B cell (primary cell): Measurements from ENCODE around the gene DSG1. TPM values are rescaled to one million over a fixed set of nuclear protein-coding genes. Genes with fewer than 3 reads are reported as not detected.

Experiments
- ATAC-seq: fragments of 200-7000 bp; cut with Tn5 transposase; one replicate; pipeline ENCODE4 v1.10.0; 2021; ENCODE audit warnings: low read depth, mild to moderate bottlenecking, moderate number of reproducible peaks, moderate library complexity
- CTCF ChIA-PET: fragments of 350-600 bp; sonication (Branson Sonifier 250); formaldehyde crosslinking; loops from one replicate; lab custom pipeline; 2021; ENCODE audit warnings: antibody characterized with exemption, inconsistent platforms; lab: Charles Lee
- POLR2A ChIA-PET: fragments of 350-600 bp; sonication (Branson Sonifier 250); formaldehyde crosslinking; loops from one replicate; lab custom pipeline; 2021; ENCODE audit warnings: antibody characterized with exemption; lab: Charles Lee
- DNase-seq: peaks from one replicate; pipeline ENCODE4 v3.0.0; 2013
- H2AFZ ChIP-seq: 2 replicates; pipeline ENCODE4 v1.6.1; 2012; ENCODE audit warnings: mild to moderate bottlenecking, low read depth, low read length; ENCODE audit not compliant: insufficient read depth, poor library complexity, severe bottlenecking
- H3K27ac ChIP-seq, 2 donors: 1 replicate in 1 of 2; 2 replicates in 1 of 2; pipeline ENCODE4 v1.5.1; 2012 to 2013; ENCODE audit warnings: low read length in 2 of 2, mild to moderate bottlenecking in 2 of 2, moderate library complexity in 1 of 2
- H3K27me3 ChIP-seq, 4 experiments: fragments of 200-600 bp in 1 of 4; sonication (generic) in 1 of 4; replicated peaks in 1 of 4; 1 replicate in 2 of 4; 2 replicates in 2 of 4; pipeline versions ENCODE4 v1.6.1 to v1.7.0; 2013 to 2016; ENCODE audit warnings: low read length in 3 of 4, mild to moderate bottlenecking in 2 of 4, mixed read lengths in 1 of 4, moderate library complexity in 1 of 4; ENCODE audit not compliant: insufficient read depth in 4 of 4, control insufficient read depth in 3 of 4; ENCODE audit errors: control extremely low read depth in 1 of 4
- H3K36me3 ChIP-seq, 2 experiments: replicated peaks in 1 of 2; 1 replicate in 1 of 2; 2 replicates in 1 of 2; pipeline versions ENCODE4 v1.6.1 to v1.7.1; 2013; ENCODE audit warnings: low read length in 1 of 2; ENCODE audit not compliant: insufficient read depth in 2 of 2, control insufficient read depth in 1 of 2; ENCODE audit errors: control extremely low read depth in 1 of 2, extremely low read depth in 1 of 2
- H3K4me1 ChIP-seq, 2 donors: fragments of 200-600 bp in 1 of 2; sonication (generic) in 1 of 2; 1 replicate in 1 of 2; 2 replicates in 1 of 2; pipeline versions ENCODE4 v1.5.1 to v1.6.1; 2013 to 2017; ENCODE audit warnings: low read length in 2 of 2; ENCODE audit not compliant: control insufficient read depth in 2 of 2, insufficient read depth in 2 of 2
- H3K4me2 ChIP-seq: replicated peaks from 2 replicates; pipeline ENCODE3; 2012; ENCODE audit warnings: mild to moderate bottlenecking, low read depth, low read length; ENCODE audit not compliant: poor library complexity, severe bottlenecking
- H3K4me3 ChIP-seq, 5 experiments: fragments of 200-600 bp in 1 of 5; sonication (generic) in 1 of 5; 1 replicate in 3 of 5; 2 replicates in 2 of 5; pipeline versions ENCODE4 v1.5.1 to v1.7.0; 2011 to 2016; ENCODE audit warnings: low read length in 4 of 5, mild to moderate bottlenecking in 4 of 5, low read depth in 2 of 5, control low read depth in 1 of 5, moderate library complexity in 1 of 5; ENCODE audit not compliant: insufficient read depth in 1 of 5; ENCODE audit errors: control extremely low read depth in 1 of 5, extremely low read depth in 1 of 5
- H3K79me2 ChIP-seq: fragments of 200-600 bp; sonication (generic); one replicate; pipeline ENCODE4 v1.6.0; 2016; ENCODE audit warnings: low read length; ENCODE audit not compliant: control insufficient read depth, insufficient read depth
- H3K9ac ChIP-seq: fragments of 200-600 bp; sonication (generic); 2 replicates; pipeline ENCODE4 v1.6.1; 2017; ENCODE audit warnings: mild to moderate bottlenecking, low read length, moderate library complexity
- H3K9me3 ChIP-seq, 3 donors: one replicate each; pipeline versions ENCODE4 v1.6.1 to v1.7.1; 2013; ENCODE audit warnings: low read length in 2 of 3; ENCODE audit not compliant: control insufficient read depth in 2 of 3, insufficient read depth in 1 of 3; ENCODE audit errors: control extremely low read depth in 1 of 3
- H4K20me1 ChIP-seq: 2 replicates; pipeline ENCODE4 v1.6.0; 2012; ENCODE audit warnings: mild to moderate bottlenecking, low read length; ENCODE audit not compliant: insufficient read depth, control insufficient read depth, poor library complexity, severe bottlenecking
- H3K27ac Mint-ChIP-seq: one replicate; pipeline ENCODE4 v1.8.0; 2021; ENCODE audit warnings: mixed read lengths
- H3K27me3 Mint-ChIP-seq: one replicate; pipeline ENCODE4 v1.8.0; 2021; ENCODE audit warnings: mixed read lengths
- H3K4me1 Mint-ChIP-seq: one replicate; pipeline ENCODE4 v1.8.0; 2021; ENCODE audit warnings: mixed read lengths
- H3K4me3 Mint-ChIP-seq: one replicate; pipeline ENCODE4 v1.8.0; 2021; ENCODE audit warnings: mixed read lengths
- H3K9me3 Mint-ChIP-seq: one replicate; pipeline ENCODE4 v1.8.0; 2022; ENCODE audit warnings: mixed read lengths; ENCODE audit not compliant: insufficient read depth
- EZH2 ChIP-seq: IDR thresholded peaks from 2 replicates; pipeline ENCODE4 v1.6.1; 2012; ENCODE audit warnings: borderline replicate concordance, low read depth, mild to moderate bottlenecking, moderate library complexity, low read length; ENCODE audit not compliant: insufficient read depth, poor library complexity, severe bottlenecking
- WGBS: methylation state at CpG from one replicate; pipeline ENCODE4 v1.1.5; 2013; ENCODE audit warnings: missing lambda C conversion rate; ENCODE audit not compliant: insufficient coverage; 5-methylcytosine and 5-hydroxymethylcytosine counted together
- intact Hi-C: fragments of 100-400 bp; cut with micrococcal nuclease; formaldehyde crosslinking; loops from one replicate; pipeline ENCODE4 v1.10.0; 2022
- polyA plus RNA-seq: library from polyadenylated mRNA; depleted of rRNA; stranded (reverse); fragments of >200 nt; gene quantifications from 2 replicates; pipeline ENCODE4 v1.2.3, GENCODE V29; 2012
- total RNA-seq, 2 donors: library from RNA; stranded (reverse); fragments of 120-200 nt in 1 of 2; gene quantifications; 1 replicate in 1 of 2; 2 replicates in 1 of 2; pipeline versions ENCODE4 v1.2.3 to v1.2.4, GENCODE V29; 2013 to 2022
- TF ChIP-seq, protein P1 (sequence below): fragments of 200-600 bp; IDR thresholded peaks from one replicate; pipeline ENCODE4 v1.8.0; 2022; ENCODE audit warnings: antibody characterized with exemption, mild to moderate bottlenecking

DSG1 gene
- total and polyA plus RNA-seq, 2 donors (not counting 1 experiment from before 2014, with no cell fraction given), result not detected

DNA sequence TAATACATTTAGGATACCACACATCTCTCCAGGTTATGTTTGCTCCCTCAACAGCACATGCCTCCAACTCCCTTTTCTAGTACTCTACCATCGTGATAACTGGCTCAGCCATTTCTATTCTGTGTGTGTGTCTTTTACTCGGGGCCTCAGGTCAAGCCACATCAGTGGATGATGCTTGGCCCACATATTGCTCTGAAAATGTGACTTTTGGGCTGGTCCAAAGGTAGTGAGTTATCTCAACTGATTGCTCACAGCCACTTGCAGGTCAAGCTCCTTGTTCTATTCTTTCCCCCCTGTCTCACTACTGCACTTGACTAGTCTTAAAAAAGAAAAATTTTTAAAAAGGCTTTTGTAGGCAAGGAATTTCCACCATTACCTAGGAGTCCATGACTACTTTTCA is 64.1 kb downstream of the DSG1 start:
- Histone ChIP-seq H3K4me1 (no peaks in the 10 kb centered on the region), H3K79me2 (no peaks in the 10 kb centered on the region), H3K27ac (no peak overlapping the region), H4K20me1 (no peaks in the 10 kb centered on the region), H3K4me3 (no peak overlapping the region), H3K9ac (no peak overlapping the region), H3K9me3 (no peaks in the 10 kb centered on the region), H2AFZ (no peak overlapping the region), H3K4me2 (no peak overlapping the region), H3K27me3 (no peaks in the 10 kb centered on the region), H3K36me3 (no peaks in the 10 kb centered on the region)
- no CpG with 5 or more reads among the region's 2 CpGs for WGBS
- Mint-ChIP-seq H3K4me3 (no peak overlapping the region), H3K27me3 (no peaks in the 10 kb centered on the region), H3K27ac (no peak overlapping the region), H3K4me1 (no peaks in the 10 kb centered on the region), H3K9me3 (no peaks in the 10 kb centered on the region)
- TF ChIP-seq, protein P1, sequence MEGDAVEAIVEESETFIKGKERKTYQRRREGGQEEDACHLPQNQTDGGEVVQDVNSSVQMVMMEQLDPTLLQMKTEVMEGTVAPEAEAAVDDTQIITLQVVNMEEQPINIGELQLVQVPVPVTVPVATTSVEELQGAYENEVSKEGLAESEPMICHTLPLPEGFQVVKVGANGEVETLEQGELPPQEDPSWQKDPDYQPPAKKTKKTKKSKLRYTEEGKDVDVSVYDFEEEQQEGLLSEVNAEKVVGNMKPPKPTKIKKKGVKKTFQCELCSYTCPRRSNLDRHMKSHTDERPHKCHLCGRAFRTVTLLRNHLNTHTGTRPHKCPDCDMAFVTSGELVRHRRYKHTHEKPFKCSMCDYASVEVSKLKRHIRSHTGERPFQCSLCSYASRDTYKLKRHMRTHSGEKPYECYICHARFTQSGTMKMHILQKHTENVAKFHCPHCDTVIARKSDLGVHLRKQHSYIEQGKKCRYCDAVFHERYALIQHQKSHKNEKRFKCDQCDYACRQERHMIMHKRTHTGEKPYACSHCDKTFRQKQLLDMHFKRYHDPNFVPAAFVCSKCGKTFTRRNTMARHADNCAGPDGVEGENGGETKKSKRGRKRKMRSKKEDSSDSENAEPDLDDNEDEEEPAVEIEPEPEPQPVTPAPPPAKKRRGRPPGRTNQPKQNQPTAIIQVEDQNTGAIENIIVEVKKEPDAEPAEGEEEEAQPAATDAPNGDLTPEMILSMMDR, result no peak
- no peak for TF ChIP-seq EZH2
- no peak for ATAC-seq
- no peak for DNase-seq
- CTCF ChIA-PET, result no interaction called here
- intact Hi-C loops, result no loop called here
- POLR2A ChIA-PET, result no interaction called here

- no peaks in the 10 kb centered on the region for H3K79me2 ChIP-seq
- 93% methylated on average over 6 of the region's 6 CpGs for WGBS
- Mint-ChIP-seq H3K4me3 (no peak overlapping the region), H3K4me1 (no peaks in the 10 kb centered on the region), H3K27ac (no peak overlapping the region), H3K9me3 (no peaks in the 10 kb centered on the region), H3K27me3 (no peaks in the 10 kb centered on the region)
- H3K27ac ChIP-seq, result no peak overlapping the region
- ATAC-seq, result no peak
- intact Hi-C loops, result no loop called here
- ChIA-PET POLR2A (no interaction called here), CTCF (no interaction called here)
- no peak overlapping the region for H3K4me2 ChIP-seq
- no peak overlapping the region for H2AFZ ChIP-seq
- no peaks in the 10 kb centered on the region for H3K27me3 ChIP-seq
- H4K20me1 ChIP-seq, result no peaks in the 10 kb centered on the region
- no peak overlapping the region for H3K4me3 ChIP-seq
- no peaks in the 10 kb centered on the region for H3K36me3 ChIP-seq
- no peak overlapping the region for H3K9ac ChIP-seq
- no peaks in the 10 kb centered on the region for H3K4me1 ChIP-seq
- TF ChIP-seq, protein P1, result no peak
- TF ChIP-seq EZH2, result no peak
- DNase-seq, result no peak
- H3K9me3 ChIP-seq, result no peaks in the 10 kb centered on the region
Observed at GRCh38 chr18:31386741-31387140, 68.8 kb downstream of the DSG1 start.
